HepG2 (cell line): ENCODE measurements around the gene ATRAID. TPM values are rescaled to one million over a fixed set of nuclear protein-coding genes. Genes with fewer than 3 reads are reported as not detected.

Source experiments
- DZIP1 ChIP-seq: sonication (generic); formaldehyde crosslinking; IDR thresholded peaks from 2 replicates; pipeline ENCODE4 v1.5.0; 2020; ENCODE audit warnings: mild to moderate bottlenecking, missing genetic modification reagents
- FOSL2 ChIP-seq: sonication (generic); formaldehyde crosslinking; IDR thresholded peaks from 2 replicates; pipeline ENCODE4 v1.4.0; 2020; ENCODE audit warnings: missing genetic modification reagents
- GLI4 ChIP-seq: sonication (generic); formaldehyde crosslinking; IDR thresholded peaks from 2 replicates; pipeline ENCODE4 v1.5.1; 2020; ENCODE audit warnings: missing genetic modification reagents, mild to moderate bottlenecking, moderate library complexity, borderline replicate concordance
- KDM4B ChIP-seq: sonication (generic); formaldehyde crosslinking; IDR thresholded peaks from 2 replicates; pipeline ENCODE4 v1.4.0; 2020; ENCODE audit warnings: missing genetic modification reagents
- MBNL3 ChIP-seq: fragments of 250-450 bp; sonication (Bioruptor Pico); conservative IDR thresholded peaks from 2 replicates; pipeline ENCODE4 v1.8.0; 2022; ENCODE audit warnings: mild to moderate bottlenecking, inconsistent platforms
- SOX6 ChIP-seq, 2 experiments: fragments of 450-650 bp in 1 of 2; sonication (generic) in 1 of 2; formaldehyde crosslinking in 1 of 2; IDR thresholded peaks; 2 replicates each; pipeline versions ENCODE4 v1.4.0 to v1.6.1; 2017 to 2020; ENCODE audit warnings: antibody characterized with exemption in 1 of 2, mild to moderate bottlenecking in 1 of 2, missing genetic modification reagents in 1 of 2
- UBTF ChIP-seq: sonication (generic); formaldehyde crosslinking; IDR thresholded peaks from 2 replicates; pipeline ENCODE4 v1.4.0; 2020; ENCODE audit warnings: mild to moderate bottlenecking, missing genetic modification reagents
- ZBTB42 ChIP-seq: sonication (generic); formaldehyde crosslinking; IDR thresholded peaks from 2 replicates; pipeline ENCODE4 v1.5.0; 2020; ENCODE audit warnings: mild to moderate bottlenecking, missing genetic modification reagents
- ZFP62 ChIP-seq: sonication (generic); formaldehyde crosslinking; IDR thresholded peaks from 2 replicates; pipeline ENCODE4 v1.4.0; 2020; ENCODE audit warnings: missing genetic modification reagents
- ZNF274 ChIP-seq: sonication (generic); formaldehyde crosslinking; IDR thresholded peaks from 2 replicates; pipeline ENCODE4 v1.5.1; 2020; ENCODE audit warnings: mild to moderate bottlenecking, missing genetic modification reagents
- ZNF33B ChIP-seq: sonication (generic); formaldehyde crosslinking; IDR thresholded peaks from 2 replicates; pipeline ENCODE4 v1.5.1; 2020; ENCODE audit warnings: mild to moderate bottlenecking, missing genetic modification reagents
- ZNF383 ChIP-seq: sonication (generic); formaldehyde crosslinking; IDR thresholded peaks from 2 replicates; pipeline ENCODE4 v1.4.0; 2020; ENCODE audit warnings: missing genetic modification reagents, mild to moderate bottlenecking, borderline replicate concordance
- polyA plus RNA-seq, 8 experiments: library from polyadenylated mRNA; depleted of rRNA in 3 of 8; stranded (reverse) in 7 of 8; unstranded in 1 of 8; fragments of >200 nt; fragmentation: Illumina TruSeq in 4 of 8; extraction: Trizol in 4 of 8; gene quantifications; 2 replicates each; pipeline versions ENCODE4 v1.2.1 to v1.2.3, GENCODE V29; 2011 to 2016; ENCODE audit warnings: low read depth in 4 of 8, missing spikeins in 1 of 8, mixed read lengths in 1 of 8; ENCODE audit not compliant: insufficient read depth in 1 of 8
- total RNA-seq, 5 experiments: library from RNA; depleted of rRNA; stranded (reverse); fragments of >200 nt; fragmentation: Illumina TruSeq; extraction: Trizol; gene quantifications; 2 replicates each; pipeline ENCODE4 v1.2.3, GENCODE V29; 2016; ENCODE audit warnings: low read depth in 1 of 5
- TF ChIP-seq, protein P1 (sequence below), 2 experiments: fragments of 450-650 bp in 1 of 2; sonication (generic) in 1 of 2; formaldehyde crosslinking in 1 of 2; IDR thresholded peaks; 2 replicates each; pipeline versions ENCODE4 v1.6.1 to v1.8.0; 2016 to 2022; ENCODE audit warnings: antibody characterized with exemption in 1 of 2, mild to moderate bottlenecking in 1 of 2, missing genetic modification reagents in 1 of 2

The ATRAID gene
- total and polyA plus RNA-seq, 2 of the 13 experiments (the other 11 are each of a cell fraction or from before 2014, with no cell fraction given) = 207 to 382 TPM

GRCh38 chr2:27264753-27265535, 53.1 kb downstream of the ATRAID start (continued):
- TF ChIP-seq, protein P1, sequence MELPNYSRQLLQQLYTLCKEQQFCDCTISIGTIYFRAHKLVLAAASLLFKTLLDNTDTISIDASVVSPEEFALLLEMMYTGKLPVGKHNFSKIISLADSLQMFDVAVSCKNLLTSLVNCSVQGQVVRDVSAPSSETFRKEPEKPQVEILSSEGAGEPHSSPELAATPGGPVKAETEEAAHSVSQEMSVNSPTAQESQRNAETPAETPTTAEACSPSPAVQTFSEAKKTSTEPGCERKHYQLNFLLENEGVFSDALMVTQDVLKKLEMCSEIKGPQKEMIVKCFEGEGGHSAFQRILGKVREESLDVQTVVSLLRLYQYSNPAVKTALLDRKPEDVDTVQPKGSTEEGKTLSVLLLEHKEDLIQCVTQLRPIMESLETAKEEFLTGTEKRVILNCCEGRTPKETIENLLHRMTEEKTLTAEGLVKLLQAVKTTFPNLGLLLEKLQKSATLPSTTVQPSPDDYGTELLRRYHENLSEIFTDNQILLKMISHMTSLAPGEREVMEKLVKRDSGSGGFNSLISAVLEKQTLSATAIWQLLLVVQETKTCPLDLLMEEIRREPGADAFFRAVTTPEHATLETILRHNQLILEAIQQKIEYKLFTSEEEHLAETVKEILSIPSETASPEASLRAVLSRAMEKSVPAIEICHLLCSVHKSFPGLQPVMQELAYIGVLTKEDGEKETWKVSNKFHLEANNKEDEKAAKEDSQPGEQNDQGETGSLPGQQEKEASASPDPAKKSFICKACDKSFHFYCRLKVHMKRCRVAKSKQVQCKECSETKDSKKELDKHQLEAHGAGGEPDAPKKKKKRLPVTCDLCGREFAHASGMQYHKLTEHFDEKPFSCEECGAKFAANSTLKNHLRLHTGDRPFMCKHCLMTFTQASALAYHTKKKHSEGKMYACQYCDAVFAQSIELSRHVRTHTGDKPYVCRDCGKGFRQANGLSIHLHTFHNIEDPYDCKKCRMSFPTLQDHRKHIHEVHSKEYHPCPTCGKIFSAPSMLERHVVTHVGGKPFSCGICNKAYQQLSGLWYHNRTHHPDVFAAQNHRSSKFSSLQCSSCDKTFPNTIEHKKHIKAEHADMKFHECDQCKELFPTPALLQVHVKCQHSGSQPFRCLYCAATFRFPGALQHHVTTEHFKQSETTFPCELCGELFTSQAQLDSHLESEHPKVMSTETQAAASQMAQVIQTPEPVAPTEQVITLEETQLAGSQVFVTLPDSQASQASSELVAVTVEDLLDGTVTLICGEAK (IDR thresholded peaks at IDR 0.05) = no peak
- TF ChIP-seq, protein P1 (CRISPR knock-in tag; IDR thresholded peaks at IDR 0.05) = peak; percentile 87; the same call in 1 of the 2 replicates
- no peak for TF ChIP-seq ZNF383 (CRISPR knock-in tag)
- peak; percentile 80; the same call in 1 of the 2 replicates for TF ChIP-seq DZIP1
- no peak for TF ChIP-seq SOX6 (IDR thresholded peaks at IDR 0.05)
- TF ChIP-seq SOX6 (CRISPR knock-in tag; IDR thresholded peaks at IDR 0.05) = peak; percentile 76
- no peak for TF ChIP-seq ZFP62 (CRISPR knock-in tag)
- no peak for TF ChIP-seq MBNL3 (CRISPR knock-in tag)
- TF ChIP-seq GLI4 (CRISPR knock-in tag) = peak; percentile 66; the same call in 1 of the 2 replicates
- peak; percentile 72 for TF ChIP-seq UBTF (CRISPR knock-in tag)
- no peak for TF ChIP-seq KDM4B (CRISPR knock-in tag)
- TF ChIP-seq ZNF33B (CRISPR knock-in tag) = 0 out of 2 replicates have a peak, but pooled peaks have one; percentile 82
- TF ChIP-seq FOSL2 (CRISPR knock-in tag) = peak; percentile 68
- peak; percentile 93 for TF ChIP-seq ZNF274 (CRISPR knock-in tag)
- no peak for TF ChIP-seq ZBTB42 (CRISPR knock-in tag)
